ENCODE measurements around the gene MTOR. TPM values are rescaled to one million over a fixed set of nuclear protein-coding genes. Genes with fewer than 3 reads are reported as not detected.

The MTOR gene
- total RNA-seq, 1 donor from 2014 or later, result 55.8 TPM

DNA sequence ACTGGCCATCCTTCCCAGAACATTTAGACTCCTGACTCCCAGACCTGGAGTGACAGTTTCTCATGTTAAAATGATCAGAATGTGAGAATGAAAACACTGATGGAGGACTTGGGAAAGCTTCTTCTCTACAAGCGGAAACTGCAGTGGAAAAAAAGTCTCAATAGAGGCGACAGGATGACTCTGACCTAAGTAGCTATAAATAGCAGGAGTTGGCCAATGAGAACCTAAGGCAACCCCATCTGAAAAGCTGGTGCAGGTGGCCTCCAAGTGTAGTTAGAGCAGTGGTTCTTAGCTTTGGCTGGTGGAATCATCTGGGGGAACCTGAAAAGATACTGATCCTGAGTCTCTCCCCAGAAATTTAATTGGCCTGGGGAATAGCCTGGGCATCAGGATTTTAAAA, 118.4 kb downstream of the MTOR start:
- TF ChIP-seq EZH2phosphoT487 (IDR thresholded peaks at IDR 0.05) (no peak), EZH2 (IDR thresholded peaks at IDR 0.05) (no peak)
- TF ChIP-seq, protein P1, sequence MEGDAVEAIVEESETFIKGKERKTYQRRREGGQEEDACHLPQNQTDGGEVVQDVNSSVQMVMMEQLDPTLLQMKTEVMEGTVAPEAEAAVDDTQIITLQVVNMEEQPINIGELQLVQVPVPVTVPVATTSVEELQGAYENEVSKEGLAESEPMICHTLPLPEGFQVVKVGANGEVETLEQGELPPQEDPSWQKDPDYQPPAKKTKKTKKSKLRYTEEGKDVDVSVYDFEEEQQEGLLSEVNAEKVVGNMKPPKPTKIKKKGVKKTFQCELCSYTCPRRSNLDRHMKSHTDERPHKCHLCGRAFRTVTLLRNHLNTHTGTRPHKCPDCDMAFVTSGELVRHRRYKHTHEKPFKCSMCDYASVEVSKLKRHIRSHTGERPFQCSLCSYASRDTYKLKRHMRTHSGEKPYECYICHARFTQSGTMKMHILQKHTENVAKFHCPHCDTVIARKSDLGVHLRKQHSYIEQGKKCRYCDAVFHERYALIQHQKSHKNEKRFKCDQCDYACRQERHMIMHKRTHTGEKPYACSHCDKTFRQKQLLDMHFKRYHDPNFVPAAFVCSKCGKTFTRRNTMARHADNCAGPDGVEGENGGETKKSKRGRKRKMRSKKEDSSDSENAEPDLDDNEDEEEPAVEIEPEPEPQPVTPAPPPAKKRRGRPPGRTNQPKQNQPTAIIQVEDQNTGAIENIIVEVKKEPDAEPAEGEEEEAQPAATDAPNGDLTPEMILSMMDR (IDR thresholded peaks at IDR 0.05), result no peak
- Mint-ChIP-seq H3K27ac (no peak overlapping the region), H3K4me3 (no peak overlapping the region), H3K27me3 (ENCODE audit: insufficient read depth, low read depth) (peaks cover 2% of the 10 kb centered on the region), H3K4me1 (no peaks in the 10 kb centered on the region), H3K9me3 (no peaks in the 10 kb centered on the region), H3K36me3 (peaks cover 29% of the 10 kb centered on the region)
- no peak for DNase-seq (ENCODE audit: low spot score)
- no peak overlapping the region for H3K9ac ChIP-seq
- no peaks in the 10 kb centered on the region for H3F3A ChIP-seq (ENCODE audit: low read depth)
- H3K27me3 ChIP-seq, result no peaks in the 10 kb centered on the region
- no peak overlapping the region for H3K4me2 ChIP-seq
- no peaks in the 10 kb centered on the region for H3K36me3 ChIP-seq
- no peaks in the 10 kb centered on the region for H3K9me3 ChIP-seq (ENCODE audit: low read depth)
- no peaks in the 10 kb centered on the region for H3K79me2 ChIP-seq (ENCODE audit: low read depth)
- no peaks in the 10 kb centered on the region for H3K4me1 ChIP-seq
- no peak overlapping the region for H3K4me3 ChIP-seq
- H3K27ac ChIP-seq, result no peak overlapping the region
- H2AFZ ChIP-seq (replicated peaks), result no peak overlapping the region
- no peaks in the 10 kb centered on the region for H4K20me1 ChIP-seq (ENCODE audit: low read depth)

DNA sequence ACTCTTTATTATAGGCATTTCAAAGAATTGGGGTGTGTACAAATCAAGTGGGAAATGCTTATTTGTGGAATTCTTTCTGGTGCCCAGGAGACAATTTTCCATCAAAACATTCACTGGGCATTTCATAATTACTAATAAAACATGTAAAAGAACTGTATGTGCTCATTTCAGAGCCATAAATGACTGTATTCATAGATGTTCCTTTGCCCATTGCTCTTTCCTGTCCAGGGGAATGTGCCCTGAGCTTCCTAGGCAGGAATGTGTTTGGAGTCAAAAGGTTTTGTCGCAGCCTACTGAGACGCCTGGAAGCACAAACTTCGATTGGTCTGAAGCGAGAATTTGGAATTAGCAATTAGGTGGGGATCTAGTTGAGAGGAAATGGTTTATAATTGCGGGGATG, 119.0 kb downstream of the MTOR start:
- Histone ChIP-seq H3F3A (ENCODE audit: low read depth) (no peaks in the 10 kb centered on the region), H2AFZ (replicated peaks) (no peak overlapping the region), H3K9me3 (ENCODE audit: low read depth) (no peaks in the 10 kb centered on the region), H3K9ac (no peak overlapping the region), H3K4me3 (no peak overlapping the region), H3K79me2 (ENCODE audit: low read depth) (no peaks in the 10 kb centered on the region), H3K4me2 (no peak overlapping the region), H3K36me3 (no peaks in the 10 kb centered on the region), H3K27ac (no peak overlapping the region), H4K20me1 (ENCODE audit: low read depth) (no peaks in the 10 kb centered on the region), H3K27me3 (no peaks in the 10 kb centered on the region), H3K4me1 (no peaks in the 10 kb centered on the region)
- no peak overlapping the region for H3K27ac Mint-ChIP-seq
- no peak overlapping the region for H3K4me3 Mint-ChIP-seq
- H3K27me3 Mint-ChIP-seq (ENCODE audit: insufficient read depth, low read depth), result peaks cover 2% of the 10 kb centered on the region
- no peaks in the 10 kb centered on the region for H3K9me3 Mint-ChIP-seq
- peaks cover 32% of the 10 kb centered on the region for H3K36me3 Mint-ChIP-seq
- DNase-seq (ENCODE audit: low spot score), result no peak
- no peaks in the 10 kb centered on the region for H3K4me1 Mint-ChIP-seq
- no peak for TF ChIP-seq EZH2 (IDR thresholded peaks at IDR 0.05)
- TF ChIP-seq, protein P1 (IDR thresholded peaks at IDR 0.05), result no peak

DNA sequence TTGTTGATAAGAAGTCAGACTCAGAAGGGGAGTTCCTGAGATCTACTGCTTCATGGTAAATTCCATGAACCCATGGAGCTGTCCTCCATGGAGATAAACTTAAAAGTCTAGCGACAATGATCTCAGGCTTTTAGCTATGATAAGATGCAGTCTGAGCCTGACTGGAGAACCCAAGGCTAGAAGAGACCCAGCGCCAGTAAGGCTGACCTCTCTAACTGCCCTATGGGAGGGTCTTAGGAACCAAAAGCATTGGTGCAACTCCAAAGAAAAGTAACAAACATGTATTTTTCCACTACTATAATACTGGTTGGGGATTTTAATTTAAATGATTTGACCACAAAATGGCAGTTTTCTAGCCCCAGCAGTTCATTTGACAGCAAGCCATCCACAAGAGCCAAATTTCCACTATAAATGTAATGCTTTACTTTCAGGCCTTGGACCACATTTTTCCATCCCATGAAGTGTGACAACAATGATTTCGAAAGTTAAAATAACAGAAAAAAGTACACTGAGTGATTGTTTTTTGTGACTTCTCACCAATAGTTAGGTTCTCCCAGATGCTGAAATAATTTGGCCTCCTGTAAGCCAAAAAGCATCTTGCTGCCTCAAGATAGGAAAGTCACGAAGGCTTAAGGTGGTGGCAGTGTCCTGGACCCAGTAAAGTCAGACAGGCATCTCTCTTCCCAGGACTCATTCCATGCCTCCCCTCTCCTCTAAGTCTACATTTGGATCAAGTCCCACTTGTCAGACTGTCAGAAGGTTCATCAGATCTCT, 119.5 kb downstream of the MTOR start:
- no peak for DNase-seq (ENCODE audit: low spot score)
- H3K27ac Mint-ChIP-seq, result no peak overlapping the region
- Histone ChIP-seq H3F3A (ENCODE audit: low read depth) (no peaks in the 10 kb centered on the region), H3K9ac (no peak overlapping the region), H2AFZ (replicated peaks) (no peak overlapping the region), H3K27me3 (no peaks in the 10 kb centered on the region), H3K4me1 (no peaks in the 10 kb centered on the region), H3K9me3 (ENCODE audit: low read depth) (no peaks in the 10 kb centered on the region), H3K36me3 (no peaks in the 10 kb centered on the region), H3K27ac (no peak overlapping the region), H3K4me3 (no peak overlapping the region), H3K4me2 (no peak overlapping the region), H4K20me1 (ENCODE audit: low read depth) (no peaks in the 10 kb centered on the region), H3K79me2 (ENCODE audit: low read depth) (no peaks in the 10 kb centered on the region)
- peaks cover 2% of the 10 kb centered on the region for H3K27me3 Mint-ChIP-seq (ENCODE audit: insufficient read depth, low read depth)
- TF ChIP-seq EZH2phosphoT487 (IDR thresholded peaks at IDR 0.05), result no peak
- TF ChIP-seq EZH2 (IDR thresholded peaks at IDR 0.05), result no peak
- TF ChIP-seq, protein P1 (IDR thresholded peaks at IDR 0.05), result no peak
- no peaks in the 10 kb centered on the region for H3K9me3 Mint-ChIP-seq
- H3K36me3 Mint-ChIP-seq, result peaks cover 31% of the 10 kb centered on the region
- no peak overlapping the region for H3K4me3 Mint-ChIP-seq
- H3K4me1 Mint-ChIP-seq, result no peaks in the 10 kb centered on the region

All from neural progenitor cell (in vitro differentiated cells).